DMS53 (cell line): Measurements from ENCODE around the gene ZWILCH.
"Not testable (repeated sequence)": the region's sequence is repeated elsewhere in the genome, so short reads cannot be mapped to it uniquely, and the experiment has no call there.

Experiments used
- DNase-seq: peaks from one replicate; lab custom pipeline; 2025; lab: John Stamatoyannopoulos, UW

Gene ZWILCH

DNA sequence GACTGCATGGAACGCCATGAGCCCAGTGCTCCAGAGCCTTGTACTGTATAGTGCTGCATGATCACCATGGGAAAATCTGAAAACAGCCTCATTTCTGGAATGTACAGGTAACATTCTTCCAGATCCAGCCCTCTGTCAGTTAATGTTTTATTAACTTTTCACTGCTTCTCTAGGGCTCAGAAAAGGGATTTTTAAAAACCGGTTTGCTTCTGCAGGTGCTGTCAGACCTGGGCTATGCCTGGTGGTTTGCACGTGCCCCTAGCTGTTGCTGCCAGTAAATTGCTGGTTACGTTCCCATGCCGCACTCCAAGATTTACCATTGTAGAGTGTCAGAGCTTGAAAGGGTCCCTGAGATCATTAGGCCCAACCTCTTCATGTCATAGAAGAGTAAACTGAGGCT, 16.6 kb upstream of the ZWILCH start:
- no peak for DNase-seq

DNA sequence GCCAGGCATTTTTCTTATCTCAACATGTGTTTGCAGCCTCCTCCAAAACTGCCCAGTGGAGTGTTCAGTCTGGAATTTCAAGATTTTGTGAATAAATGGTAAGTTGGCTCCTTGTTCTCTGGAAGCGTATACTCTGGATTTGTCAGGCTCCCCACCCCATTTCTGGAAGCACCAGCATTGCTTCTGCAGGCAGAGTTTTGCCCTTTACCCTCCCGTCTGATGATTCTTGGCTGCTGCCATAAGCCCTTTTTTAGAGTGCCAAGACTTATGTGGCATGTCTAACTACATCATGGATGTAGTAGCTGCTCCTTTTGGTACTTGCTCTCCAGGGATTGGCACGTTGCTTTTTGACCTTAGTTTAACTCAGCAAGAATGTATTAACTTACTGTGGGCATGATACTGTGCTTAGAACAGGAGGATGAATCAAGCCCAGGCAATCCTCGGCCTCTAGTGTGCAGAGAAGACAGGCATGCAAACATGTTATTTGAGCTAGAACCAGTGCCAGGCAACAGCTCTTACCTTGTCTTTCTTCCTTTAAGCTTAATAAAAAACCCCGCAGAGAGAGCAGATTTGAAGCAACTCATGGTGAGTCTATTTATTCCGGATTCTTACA, 15.8 kb upstream of the ZWILCH start:
- no peak for DNase-seq

DNA sequence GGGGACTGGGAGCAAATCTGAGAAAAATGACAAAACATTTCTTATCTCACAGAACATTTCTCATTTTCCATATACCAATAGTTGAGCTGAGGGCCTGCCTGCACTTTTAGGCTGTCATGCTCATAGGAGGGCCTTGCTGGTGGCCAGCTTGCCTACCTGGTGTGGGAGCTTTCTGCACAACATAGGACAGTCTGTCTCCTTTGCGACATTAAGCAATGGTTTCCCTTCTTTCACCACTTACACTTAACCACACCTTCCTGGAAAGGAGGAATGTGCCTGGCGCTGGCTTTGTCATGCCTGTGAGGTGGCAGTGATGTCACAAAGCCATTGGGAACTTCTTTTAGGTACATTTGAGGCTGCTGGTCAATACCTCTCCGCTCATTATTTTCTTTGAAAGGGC, 13.3 kb upstream of the ZWILCH start:
- no peak for DNase-seq

DNA sequence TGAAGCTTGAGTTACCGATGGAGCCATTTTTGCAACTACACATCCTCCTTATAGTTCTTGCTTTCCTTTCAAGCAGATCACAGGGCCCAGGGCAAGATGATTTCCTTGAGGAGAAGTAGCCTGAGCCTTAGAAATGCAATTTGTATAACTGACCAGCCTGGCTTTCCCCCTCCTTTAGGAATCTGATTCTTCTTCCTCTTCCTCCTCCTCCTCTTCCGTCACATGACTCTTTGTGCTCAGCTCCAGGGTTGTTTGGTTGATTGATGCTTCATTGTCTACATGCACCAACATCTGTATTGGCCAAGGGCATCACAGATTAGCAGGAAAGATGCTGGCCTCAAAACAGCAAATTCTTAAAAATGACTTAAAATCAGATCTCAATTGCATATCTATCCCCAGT, 10.9 kb upstream of the ZWILCH start:
- no peak for DNase-seq

DNA sequence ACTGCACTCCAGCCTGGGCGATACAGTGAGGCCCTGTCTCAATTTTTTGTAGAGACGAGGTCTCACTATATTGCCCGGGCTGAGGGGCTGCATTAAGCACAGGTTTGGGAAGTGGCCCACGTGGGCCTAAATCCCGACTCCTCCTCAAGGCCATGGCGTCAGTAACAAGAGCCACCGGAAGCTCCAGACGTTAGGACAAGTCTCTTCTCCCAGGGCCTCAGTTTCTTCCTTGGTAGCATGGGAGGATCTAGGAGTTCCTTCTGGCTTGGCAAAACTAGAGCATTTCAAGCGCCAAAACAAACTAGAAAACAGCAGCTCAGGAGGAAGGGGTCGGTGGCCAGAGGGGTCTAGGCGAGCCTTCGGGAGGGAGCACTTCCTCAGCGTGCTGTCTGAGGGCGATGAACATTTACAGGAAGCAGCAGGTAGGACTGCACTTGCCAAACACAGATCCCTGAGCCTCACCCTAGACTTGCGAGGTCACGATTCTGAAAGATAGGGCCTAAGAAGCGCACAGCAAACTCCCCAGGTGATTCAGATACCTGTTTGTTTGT, 8.1 kb upstream of the ZWILCH start:
- DNase-seq = peak; percentile 72

DNA sequence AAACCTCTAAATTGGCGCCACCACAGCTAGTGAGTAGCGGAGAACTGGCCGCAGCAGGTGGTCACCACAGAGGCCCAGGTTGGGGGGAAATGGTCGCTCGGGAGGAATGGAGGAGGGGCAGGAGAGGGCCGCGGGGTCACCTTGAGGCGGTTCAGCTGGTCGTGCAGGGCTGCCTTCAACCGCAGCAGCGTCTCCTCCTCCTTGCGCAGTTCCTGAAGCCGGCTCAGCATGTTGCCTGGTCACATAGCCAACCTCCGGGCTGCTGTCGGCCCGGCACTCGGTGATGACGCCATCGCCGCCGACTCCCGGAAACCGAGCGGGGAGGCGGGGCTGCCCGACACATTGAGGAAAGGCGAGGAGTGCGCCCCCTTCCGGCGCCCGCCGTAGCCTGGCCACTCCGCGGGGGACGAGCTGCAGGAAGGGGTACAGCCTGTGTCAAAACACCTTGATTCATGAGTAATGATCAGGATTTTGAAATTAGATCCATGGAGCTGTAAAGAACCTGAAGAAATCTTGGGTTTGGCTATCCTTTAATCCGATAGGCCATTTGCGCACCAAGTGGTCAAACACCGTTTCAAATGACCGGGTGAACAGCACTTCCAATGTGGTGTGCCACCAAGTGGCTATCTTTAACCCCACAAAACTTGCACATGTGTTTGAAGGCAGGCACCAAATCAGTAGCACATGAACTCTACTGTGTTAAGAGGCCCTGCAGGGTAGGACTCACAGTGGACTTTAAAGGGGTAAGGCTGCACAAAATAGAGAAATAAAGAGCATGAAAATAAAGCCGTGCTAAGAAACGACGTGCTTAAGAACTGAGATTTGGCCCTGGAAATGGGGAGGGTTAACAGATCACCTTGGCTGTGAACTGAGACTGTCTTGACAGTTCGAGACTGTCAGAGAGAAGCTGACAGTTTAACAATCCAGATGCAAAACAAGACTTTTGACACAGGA, 7.3 kb upstream of the ZWILCH start, which contains the start of gene SNAPC5:
Gene SNAPC5 (minus strand): TSS at position 261 of the 954 bp plus-strand sequence. CDS start 31 bp downstream, at position 230.
- peak; percentile 96 for DNase-seq

DNA sequence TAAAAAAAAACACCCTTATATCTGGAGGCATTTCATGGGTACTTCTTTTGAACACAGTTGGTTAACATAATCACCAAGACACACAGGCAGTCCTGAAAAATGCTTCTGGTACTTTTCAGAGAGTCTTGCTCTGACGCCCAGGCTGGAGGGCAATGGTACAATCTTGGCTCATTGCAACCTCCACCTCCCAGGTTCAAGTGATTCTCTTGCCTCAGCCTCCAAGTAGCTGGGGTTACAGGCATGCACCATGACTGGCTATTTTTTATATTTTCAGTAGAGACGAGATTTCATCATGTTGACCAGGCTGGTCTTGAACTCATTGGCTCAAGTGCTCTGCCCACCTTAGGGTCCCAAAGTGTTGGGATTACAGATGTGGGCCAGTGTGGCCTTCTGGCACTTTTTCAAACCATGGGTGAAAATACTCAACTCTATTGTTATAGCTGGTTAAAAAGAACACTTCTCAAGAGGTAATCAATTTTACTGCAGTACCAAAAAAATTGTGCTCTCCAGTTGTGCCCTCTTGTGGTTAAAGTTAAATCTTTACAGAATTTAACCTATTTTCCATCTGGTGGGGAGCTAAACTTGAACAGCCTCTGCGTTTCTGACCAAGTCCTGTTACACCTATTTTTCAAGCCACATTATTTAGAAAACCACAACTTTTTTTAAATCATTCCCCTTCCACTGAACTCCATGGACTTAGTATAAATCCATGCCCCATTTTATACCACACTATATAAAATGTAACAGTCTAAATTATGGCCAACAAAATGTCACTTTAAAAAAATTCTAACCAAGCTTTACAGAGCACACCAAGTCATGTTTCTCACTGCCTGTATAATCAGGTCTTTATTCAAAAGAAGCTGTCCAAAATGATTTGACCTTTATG, 6.4 kb upstream of the ZWILCH start:
- peak; percentile 67 for DNase-seq

DNA sequence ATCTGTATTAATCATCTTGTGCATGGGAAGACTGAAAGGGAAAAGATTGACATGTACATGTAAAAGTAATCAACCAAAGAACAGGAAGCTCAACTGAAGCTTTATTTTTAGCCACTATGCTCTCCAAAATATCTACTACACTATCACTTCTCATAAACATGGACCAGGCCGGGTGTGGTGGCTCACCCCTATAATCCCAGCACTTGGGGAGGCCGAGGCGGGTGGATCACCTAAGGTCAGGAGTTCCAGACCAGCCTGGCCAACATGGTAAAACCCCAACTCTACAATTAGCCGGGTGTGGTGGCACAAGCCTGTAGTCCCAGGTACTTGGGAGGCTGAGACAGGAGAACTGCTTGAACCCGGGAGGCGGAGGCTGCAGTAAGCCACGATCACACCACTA, 4.8 kb upstream of the ZWILCH start:
- DNase-seq = not testable (repeated sequence)

DNA sequence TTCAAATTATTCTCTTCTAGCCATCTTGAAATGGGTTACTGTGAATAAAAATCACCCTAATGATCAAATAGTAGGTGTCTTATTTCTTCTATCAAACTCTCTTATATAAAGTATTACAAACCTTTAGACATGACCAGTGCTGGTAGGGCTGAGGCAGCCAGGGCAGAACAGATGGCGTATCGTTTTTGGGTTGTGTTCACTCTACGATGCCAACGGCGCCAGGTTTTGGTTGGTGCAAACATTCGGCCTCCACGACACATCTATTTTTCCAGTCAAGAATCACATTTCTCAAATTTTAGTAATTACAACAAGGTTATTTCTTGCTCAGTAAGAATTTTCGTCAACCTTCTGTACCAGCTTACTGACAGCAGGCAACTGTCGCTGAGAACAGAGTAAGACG, 2.6 kb upstream of the ZWILCH start:
- no peak for DNase-seq

DNA sequence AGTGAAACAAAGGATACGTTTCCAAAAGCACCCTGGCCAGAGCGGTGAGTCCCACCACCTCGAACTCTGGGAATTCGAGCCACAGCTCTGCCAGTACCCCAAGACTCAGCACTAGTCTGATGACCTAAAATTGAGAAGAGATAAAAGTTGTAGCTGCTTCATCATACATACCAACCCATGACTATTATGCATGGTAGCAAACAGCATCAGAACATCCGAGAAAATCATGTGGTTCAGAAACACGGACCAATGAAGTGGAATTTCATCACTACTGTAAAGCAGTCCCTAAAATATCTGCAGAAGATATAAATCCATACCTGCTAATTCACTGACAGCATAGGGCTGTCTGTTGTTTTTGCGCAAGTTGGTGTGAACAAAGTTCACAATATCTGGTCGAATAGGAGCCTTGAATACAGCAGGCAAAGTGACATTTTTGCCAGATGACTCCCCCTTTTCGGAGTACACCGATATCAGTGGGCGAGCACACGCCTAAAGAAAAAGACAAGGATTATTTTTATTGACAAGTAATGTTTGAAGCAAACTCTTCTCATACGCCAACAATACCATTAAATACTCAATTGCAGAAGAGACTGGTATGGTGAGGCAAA, 2.0 kb upstream of the ZWILCH start:
- not testable (repeated sequence) for DNase-seq

DNA sequence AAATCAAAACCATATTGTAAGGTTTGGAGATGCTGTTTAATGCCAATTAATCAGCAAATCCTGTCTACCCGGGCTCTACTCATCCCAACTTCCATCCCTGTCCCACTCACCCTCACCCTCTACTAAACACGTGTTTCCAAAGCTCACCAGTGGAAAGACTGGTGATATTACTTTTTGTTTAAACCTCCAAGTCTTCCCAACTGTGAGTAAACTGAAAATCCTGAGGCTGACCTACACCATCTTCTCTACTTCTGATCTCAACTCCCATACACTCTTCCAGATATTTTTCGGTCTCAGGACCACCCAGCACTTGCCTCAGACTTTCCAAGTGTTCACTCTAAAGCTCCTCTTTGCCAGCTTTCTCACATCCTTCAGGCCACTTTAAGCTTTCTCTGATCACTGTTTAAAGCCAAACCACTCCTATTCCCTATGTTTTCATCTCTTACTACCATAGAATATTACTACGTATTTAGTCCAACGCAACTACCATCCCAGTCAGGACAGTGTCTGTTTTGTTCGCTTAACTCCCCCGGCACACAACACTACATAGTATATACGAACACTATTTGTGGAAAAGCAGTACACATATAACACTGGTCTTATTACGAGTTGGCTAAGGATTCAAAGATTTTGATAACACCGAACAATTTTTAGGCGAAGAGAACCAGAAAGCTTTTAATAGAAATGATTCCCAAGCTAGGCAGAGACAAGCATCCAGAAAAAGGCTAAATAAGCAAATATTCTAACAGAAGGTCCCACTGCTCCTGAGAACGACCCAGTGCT, 1.2 kb upstream of the ZWILCH start:
- DNase-seq = peak; percentile 28

DNA sequence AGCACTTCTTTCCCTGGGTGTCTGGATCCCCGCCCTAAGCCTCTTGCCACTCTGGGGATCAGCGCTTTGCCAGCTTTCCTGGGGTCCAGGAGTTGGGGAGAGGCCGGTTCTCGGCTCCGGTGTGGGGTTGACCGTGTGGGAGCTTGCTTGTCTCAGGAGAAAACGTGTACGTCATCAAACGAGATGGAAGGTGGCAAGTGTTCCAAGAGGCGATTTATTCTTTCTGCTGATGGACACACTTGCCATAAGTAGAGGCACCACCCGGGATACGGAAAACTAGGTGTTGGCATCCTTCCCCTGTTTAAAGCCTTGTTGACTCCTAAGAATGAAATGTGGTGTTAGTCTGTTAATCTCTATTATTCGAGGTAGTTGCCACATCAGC, 295 bp downstream of the ZWILCH start:
- no peak for DNase-seq

DNA sequence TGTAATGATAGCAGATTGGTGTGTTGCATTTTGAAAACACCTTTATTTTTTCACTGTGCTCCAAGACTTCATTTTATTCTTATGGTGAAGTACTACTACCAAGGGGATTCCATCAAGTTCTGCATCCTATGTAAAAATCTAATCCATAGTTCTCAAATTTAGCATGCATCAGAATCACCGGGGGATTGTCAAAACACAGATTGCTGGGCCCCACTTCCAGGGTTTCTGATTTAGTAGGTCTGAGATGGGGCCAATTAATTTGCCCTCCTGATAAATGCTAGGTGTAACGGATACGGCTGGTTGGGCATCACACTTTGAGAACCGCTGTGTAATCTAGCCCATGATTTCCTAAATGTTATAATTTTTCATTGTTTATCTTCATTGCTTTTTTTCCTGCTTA, 692 bp downstream of the ZWILCH start:
- no peak for DNase-seq

DNA sequence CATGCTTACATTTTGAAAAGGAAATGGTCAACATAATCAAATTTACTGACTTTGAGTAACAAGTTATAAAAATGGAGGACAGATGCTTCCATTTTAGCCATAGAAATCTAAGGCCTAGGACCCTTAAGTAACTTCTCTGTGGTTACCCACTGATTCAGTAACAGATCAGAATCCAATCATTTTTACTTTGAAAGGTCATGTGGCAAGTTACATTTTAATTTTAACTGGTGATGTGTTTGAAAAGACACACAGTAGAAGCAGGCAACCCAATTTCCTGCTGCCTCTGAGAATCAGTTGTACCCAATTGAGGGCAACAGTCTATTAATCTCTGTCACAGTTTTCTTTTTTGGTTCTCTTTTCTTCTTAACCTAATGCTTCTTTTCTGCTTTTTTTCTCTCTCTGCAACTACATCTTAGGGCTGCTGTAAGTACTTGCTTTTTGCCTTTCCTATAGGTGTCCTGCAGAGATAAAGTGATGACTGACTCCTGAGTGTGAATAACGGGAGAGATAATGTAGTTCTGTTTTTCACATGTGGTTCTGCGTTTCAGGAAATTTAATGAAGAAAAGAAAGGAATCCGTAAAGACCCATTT, 3.3 kb downstream of the ZWILCH start:
- no peak for DNase-seq

DNA sequence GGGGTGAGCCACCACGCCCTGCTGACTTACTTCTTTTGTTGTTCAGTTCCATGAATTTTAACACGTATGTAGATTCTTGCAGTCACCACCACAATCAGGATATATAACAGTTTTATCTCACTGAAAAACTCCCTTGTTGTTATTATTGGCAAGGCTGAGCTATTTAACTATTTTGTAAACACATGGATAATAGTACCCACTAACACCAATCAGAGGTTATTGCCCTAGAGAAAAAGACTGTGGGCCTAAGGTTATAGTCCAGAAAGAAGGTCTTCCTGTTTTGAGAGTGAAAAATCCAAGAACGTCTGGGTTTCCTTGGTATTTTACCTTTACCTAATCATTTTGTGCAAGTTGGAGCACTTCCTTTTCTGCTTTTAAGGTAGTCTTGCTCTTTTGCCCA, 9.5 kb downstream of the ZWILCH start:
- no peak for DNase-seq

DNA sequence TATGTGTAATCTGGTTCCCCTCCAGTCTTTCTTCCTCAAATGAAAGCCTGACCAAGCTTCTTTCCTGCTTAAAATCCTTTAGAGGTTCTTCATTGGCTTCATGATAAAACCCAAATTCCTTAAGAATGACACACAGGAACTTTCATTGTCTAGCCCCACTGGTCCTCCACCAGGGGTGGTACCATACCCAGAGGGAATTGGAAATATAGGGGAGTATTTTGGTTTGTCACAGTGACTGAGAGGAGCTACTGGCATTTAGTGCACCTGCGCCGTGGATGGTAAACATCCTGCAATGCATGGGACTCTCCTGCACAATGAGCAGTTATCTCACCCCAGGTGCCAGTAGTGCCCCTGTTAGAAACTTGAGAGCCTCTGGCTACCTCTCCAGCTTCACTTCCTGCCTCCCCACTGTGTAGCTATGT, 10.8 kb downstream of the ZWILCH start:
- DNase-seq = no peak

DNA sequence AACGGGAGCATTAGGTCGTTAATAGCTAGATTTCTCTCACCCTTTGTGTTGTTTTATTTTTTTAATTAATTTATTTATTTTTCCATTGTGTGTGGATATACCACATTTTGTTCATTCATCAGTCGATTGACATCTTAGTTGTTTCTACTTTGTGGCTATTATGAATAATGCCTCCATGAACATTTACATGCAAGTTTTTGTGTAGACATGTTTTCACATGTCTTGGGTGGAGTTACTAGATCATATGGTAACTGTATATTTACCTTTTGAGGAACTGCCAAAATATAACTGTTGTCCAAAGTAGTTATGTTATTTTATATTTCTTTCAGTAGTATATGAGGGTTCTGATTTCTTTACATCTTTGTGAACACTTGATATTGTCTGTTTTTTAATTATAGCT, 18.8 kb downstream of the ZWILCH start:
- no peak for DNase-seq

DNA sequence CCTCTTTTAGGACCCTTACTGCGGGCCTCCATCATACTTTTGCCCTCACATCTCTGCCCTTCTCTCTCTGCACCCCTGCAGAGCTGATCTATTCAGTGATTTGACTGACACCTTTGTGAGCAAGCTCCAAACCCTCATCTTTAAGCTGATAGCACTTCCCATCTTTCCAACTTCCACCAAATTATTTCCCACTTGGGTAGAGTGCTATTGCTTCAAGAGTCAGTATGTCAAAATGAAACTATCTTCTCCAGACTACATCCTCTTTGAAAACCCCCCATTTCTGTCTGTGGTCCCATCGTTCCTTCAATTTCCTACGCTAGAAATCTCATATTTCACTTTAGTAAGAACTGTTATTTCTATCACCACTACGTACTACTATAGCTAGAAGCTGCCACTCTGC, 19.7 kb downstream of the ZWILCH start:
- DNase-seq = no peak

DNA sequence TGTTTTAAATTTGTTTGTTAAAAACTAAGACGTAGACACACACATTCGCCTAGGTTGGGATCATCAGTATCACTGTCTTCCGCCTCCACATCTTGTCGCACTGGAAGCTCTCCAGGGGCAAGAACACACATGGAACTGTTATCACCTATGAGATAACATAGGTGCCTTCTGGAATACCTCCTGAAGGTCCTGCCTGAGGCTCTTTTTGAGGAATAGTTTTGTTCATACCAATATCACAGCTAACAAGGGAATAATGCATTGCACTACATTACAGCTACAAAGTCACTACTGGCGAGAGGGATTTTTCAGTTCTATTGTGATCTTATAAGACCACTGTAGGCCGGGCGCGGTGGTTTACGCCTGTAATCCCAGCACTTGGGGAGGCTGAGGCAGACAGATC, 29.9 kb downstream of the ZWILCH start:
- DNase-seq = no peak

DNA sequence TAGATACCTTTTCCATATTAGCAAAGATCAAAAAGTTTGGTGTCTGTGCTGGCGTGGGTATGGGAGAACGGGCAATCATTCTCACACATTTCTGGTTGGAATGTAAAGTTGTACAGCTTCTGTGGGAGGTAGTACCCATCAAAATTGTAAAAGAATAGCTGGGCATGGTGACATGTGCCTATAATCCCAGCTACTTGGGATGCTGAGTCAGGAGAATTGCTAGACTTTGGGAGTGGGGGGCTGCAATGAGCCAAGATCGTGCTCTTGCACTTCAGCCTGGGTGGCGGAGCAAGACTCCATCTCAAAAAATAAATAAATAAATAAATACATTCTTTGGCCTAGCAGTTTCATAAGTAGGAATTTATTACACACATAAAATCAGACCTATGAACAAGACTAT, 37.8 kb downstream of the ZWILCH start:
- DNase-seq = no peak
